HepG2 (cell line): Measurements from ENCODE around the gene CCND2. TPM values are rescaled to one million over a fixed set of nuclear protein-coding genes. Genes with fewer than 3 reads are reported as not detected.

Source experiments
- GATA4 ChIP-seq: sonication (generic); IDR thresholded peaks from 2 replicates; pipeline ENCODE4 v1.6.1; 2016; ENCODE audit warnings: antibody characterized with exemption, low read depth, borderline replicate concordance
- MED1 ChIP-seq: sonication (generic); formaldehyde crosslinking; IDR thresholded peaks from 2 replicates; pipeline ENCODE4 v1.4.0; 2020; ENCODE audit warnings: missing genetic modification reagents
- SP4 ChIP-seq: sonication (generic); formaldehyde crosslinking; IDR thresholded peaks from 2 replicates; pipeline ENCODE4 v1.8.1; 2023; ENCODE audit warnings: mild to moderate bottlenecking, missing genetic modification reagents
- THYN1 ChIP-seq: sonication (generic); formaldehyde crosslinking; IDR thresholded peaks from 2 replicates; pipeline ENCODE4 v1.8.1; 2023; ENCODE audit warnings: low read depth, mild to moderate bottlenecking, moderate library complexity, missing genetic modification reagents, borderline replicate concordance
- ZBTB7B ChIP-seq: sonication (generic); formaldehyde crosslinking; IDR thresholded peaks from 2 replicates; pipeline ENCODE4 v1.4.0; 2020; ENCODE audit warnings: missing genetic modification reagents
- ZNF230 ChIP-seq: sonication (generic); formaldehyde crosslinking; IDR thresholded peaks from 2 replicates; pipeline ENCODE4 v1.4.0; 2020; ENCODE audit warnings: mild to moderate bottlenecking, missing genetic modification reagents
- ZNF589 ChIP-seq: sonication (generic); formaldehyde crosslinking; conservative IDR thresholded peaks from 2 replicates; pipeline ENCODE4 v1.8.0; 2022; ENCODE audit warnings: mild to moderate bottlenecking, moderate library complexity, missing genetic modification reagents
- ZNF749 ChIP-seq: sonication (generic); formaldehyde crosslinking; IDR thresholded peaks from 2 replicates; pipeline ENCODE4 v1.8.0; 2022; ENCODE audit warnings: mild to moderate bottlenecking, missing genetic modification reagents, moderate library complexity, borderline replicate concordance
- polyA plus RNA-seq, 8 experiments: library from polyadenylated mRNA; depleted of rRNA in 3 of 8; stranded (reverse) in 7 of 8; unstranded in 1 of 8; fragments of >200 nt; fragmentation: Illumina TruSeq in 4 of 8; extraction: Trizol in 4 of 8; gene quantifications; 2 replicates each; pipeline versions ENCODE4 v1.2.1 to v1.2.3, GENCODE V29; 2011 to 2016; ENCODE audit warnings: low read depth in 4 of 8, missing spikeins in 1 of 8, mixed read lengths in 1 of 8; ENCODE audit not compliant: insufficient read depth in 1 of 8
- total RNA-seq, 5 experiments: library from RNA; depleted of rRNA; stranded (reverse); fragments of >200 nt; fragmentation: Illumina TruSeq; extraction: Trizol; gene quantifications; 2 replicates each; pipeline ENCODE4 v1.2.3, GENCODE V29; 2016; ENCODE audit warnings: low read depth in 1 of 5
- TF ChIP-seq, protein P1 (sequence below): sonication (generic); formaldehyde crosslinking; IDR thresholded peaks from 2 replicates; pipeline ENCODE4 v1.9.0; 2022; ENCODE audit warnings: missing genetic modification reagents, mild to moderate bottlenecking, borderline replicate concordance
- TF ChIP-seq, protein P2 (sequence below): sonication (generic); formaldehyde crosslinking; IDR thresholded peaks from 2 replicates; pipeline ENCODE4 v1.4.0; 2020; ENCODE audit warnings: mild to moderate bottlenecking, low read depth, missing genetic modification reagents
- TF ChIP-seq, protein P3 (sequence below): sonication (generic); formaldehyde crosslinking; IDR thresholded peaks from 2 replicates; pipeline ENCODE4 v1.8.0; 2022; ENCODE audit warnings: mild to moderate bottlenecking, missing genetic modification reagents
- TF ChIP-seq, protein P4 (sequence below): sonication (generic); formaldehyde crosslinking; IDR thresholded peaks from 2 replicates; pipeline ENCODE4 v1.8.0; 2022; ENCODE audit warnings: missing genetic modification reagents, mild to moderate bottlenecking, inconsistent platforms, borderline replicate concordance
- TF ChIP-seq, protein P5 (sequence below): sonication (generic); formaldehyde crosslinking; IDR thresholded peaks from 2 replicates; pipeline ENCODE4 v1.4.0; 2020; ENCODE audit warnings: missing genetic modification reagents
- TF ChIP-seq, protein P6 (sequence below): sonication (generic); formaldehyde crosslinking; IDR thresholded peaks from 2 replicates; pipeline ENCODE4 v1.5.1; 2020; ENCODE audit warnings: mild to moderate bottlenecking, moderate library complexity, missing genetic modification reagents
- TF ChIP-seq, protein P7 (sequence below): sonication (generic); formaldehyde crosslinking; IDR thresholded peaks from 2 replicates; pipeline ENCODE4 v1.4.0; 2020; ENCODE audit warnings: mild to moderate bottlenecking, missing genetic modification reagents

Gene CCND2
- total and polyA plus RNA-seq, 2 of the 13 experiments (the other 11 are each of a cell fraction or from before 2014, with no cell fraction given), result 0.61 to 1.4 TPM

DNA sequence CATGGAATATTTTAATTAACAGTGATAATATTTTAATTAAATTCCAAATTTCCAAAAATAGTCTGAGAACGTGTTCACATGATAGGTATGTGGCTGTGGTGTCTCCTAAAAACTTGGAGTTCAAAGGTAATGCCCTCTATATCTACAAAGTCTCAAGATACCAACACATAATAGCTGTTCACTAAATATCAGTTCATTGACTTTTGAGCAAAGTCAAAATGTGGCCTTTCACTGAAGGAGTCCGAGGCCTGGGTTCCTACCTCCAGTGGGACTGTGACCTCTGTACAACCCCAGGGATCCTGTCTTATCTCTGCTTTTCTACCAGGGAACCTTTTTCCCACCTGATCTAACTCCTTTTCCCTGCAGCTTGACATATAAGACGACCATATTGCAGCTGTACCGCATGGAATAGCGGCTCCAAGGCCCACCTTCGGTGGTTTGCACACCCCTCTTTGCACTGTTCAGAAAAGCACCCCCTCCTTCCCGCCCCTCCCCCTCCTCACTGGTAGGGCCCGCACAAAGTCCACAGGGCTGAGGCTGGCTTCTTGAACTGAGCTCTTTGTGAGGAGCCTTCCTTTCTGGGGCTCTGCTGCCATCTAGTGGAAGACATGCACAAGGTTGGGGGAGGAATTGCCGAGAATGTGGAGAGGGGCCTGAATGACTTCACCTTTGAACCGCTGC, 3.1 kb downstream of the CCND2 start (continued):
- TF ChIP-seq, protein P1, sequence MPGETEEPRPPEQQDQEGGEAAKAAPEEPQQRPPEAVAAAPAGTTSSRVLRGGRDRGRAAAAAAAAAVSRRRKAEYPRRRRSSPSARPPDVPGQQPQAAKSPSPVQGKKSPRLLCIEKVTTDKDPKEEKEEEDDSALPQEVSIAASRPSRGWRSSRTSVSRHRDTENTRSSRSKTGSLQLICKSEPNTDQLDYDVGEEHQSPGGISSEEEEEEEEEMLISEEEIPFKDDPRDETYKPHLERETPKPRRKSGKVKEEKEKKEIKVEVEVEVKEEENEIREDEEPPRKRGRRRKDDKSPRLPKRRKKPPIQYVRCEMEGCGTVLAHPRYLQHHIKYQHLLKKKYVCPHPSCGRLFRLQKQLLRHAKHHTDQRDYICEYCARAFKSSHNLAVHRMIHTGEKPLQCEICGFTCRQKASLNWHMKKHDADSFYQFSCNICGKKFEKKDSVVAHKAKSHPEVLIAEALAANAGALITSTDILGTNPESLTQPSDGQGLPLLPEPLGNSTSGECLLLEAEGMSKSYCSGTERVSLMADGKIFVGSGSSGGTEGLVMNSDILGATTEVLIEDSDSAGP (CRISPR knock-in tag), result no peak
- TF ChIP-seq, protein P2, sequence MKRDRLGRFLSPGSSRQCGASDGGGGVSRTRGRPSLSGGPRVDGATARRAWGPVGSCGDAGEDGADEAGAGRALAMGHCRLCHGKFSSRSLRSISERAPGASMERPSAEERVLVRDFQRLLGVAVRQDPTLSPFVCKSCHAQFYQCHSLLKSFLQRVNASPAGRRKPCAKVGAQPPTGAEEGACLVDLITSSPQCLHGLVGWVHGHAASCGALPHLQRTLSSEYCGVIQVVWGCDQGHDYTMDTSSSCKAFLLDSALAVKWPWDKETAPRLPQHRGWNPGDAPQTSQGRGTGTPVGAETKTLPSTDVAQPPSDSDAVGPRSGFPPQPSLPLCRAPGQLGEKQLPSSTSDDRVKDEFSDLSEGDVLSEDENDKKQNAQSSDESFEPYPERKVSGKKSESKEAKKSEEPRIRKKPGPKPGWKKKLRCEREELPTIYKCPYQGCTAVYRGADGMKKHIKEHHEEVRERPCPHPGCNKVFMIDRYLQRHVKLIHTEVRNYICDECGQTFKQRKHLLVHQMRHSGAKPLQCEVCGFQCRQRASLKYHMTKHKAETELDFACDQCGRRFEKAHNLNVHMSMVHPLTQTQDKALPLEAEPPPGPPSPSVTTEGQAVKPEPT (CRISPR knock-in tag), result no peak
- TF ChIP-seq, protein P3, sequence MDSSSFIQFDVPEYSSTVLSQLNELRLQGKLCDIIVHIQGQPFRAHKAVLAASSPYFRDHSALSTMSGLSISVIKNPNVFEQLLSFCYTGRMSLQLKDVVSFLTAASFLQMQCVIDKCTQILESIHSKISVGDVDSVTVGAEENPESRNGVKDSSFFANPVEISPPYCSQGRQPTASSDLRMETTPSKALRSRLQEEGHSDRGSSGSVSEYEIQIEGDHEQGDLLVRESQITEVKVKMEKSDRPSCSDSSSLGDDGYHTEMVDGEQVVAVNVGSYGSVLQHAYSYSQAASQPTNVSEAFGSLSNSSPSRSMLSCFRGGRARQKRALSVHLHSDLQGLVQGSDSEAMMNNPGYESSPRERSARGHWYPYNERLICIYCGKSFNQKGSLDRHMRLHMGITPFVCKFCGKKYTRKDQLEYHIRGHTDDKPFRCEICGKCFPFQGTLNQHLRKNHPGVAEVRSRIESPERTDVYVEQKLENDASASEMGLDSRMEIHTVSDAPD (CRISPR knock-in tag), result no peak
- no peak for TF ChIP-seq SP4 (CRISPR knock-in tag)
- no peak for TF ChIP-seq ZNF749 (CRISPR knock-in tag)
- TF ChIP-seq, protein P4, sequence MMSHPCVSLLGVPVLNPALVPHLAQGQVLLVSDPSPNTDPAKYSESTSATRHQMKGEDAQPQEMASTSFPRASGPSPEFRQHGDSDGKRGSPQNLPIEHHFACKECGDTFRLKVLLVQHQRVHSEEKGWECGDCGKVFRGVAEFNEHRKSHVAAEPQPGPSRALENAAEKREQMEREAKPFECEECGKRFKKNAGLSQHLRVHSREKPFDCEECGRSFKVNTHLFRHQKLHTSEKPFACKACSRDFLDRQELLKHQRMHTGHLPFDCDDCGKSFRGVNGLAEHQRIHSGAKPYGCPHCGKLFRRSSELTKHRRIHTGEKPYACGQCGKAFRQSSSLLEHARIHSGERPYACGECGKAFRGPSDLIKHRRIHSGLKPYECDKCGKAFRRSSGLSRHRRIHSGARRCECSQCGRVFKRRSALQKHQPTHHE (CRISPR knock-in tag), result no peak
- no peak for TF ChIP-seq GATA4
- TF ChIP-seq, protein P5, sequence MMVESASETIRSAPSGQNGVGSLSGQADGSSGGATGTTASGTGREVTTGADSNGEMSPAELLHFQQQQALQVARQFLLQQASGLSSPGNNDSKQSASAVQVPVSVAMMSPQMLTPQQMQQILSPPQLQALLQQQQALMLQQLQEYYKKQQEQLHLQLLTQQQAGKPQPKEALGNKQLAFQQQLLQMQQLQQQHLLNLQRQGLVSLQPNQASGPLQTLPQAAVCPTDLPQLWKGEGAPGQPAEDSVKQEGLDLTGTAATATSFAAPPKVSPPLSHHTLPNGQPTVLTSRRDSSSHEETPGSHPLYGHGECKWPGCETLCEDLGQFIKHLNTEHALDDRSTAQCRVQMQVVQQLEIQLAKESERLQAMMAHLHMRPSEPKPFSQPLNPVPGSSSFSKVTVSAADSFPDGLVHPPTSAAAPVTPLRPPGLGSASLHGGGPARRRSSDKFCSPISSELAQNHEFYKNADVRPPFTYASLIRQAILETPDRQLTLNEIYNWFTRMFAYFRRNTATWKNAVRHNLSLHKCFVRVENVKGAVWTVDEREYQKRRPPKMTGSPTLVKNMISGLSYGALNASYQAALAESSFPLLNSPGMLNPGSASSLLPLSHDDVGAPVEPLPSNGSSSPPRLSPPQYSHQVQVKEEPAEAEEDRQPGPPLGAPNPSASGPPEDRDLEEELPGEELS (CRISPR knock-in tag), result no peak
- TF ChIP-seq ZNF589 (CRISPR knock-in tag), result no peak
- TF ChIP-seq MED1 (CRISPR knock-in tag), result no peak
- TF ChIP-seq, protein P6, sequence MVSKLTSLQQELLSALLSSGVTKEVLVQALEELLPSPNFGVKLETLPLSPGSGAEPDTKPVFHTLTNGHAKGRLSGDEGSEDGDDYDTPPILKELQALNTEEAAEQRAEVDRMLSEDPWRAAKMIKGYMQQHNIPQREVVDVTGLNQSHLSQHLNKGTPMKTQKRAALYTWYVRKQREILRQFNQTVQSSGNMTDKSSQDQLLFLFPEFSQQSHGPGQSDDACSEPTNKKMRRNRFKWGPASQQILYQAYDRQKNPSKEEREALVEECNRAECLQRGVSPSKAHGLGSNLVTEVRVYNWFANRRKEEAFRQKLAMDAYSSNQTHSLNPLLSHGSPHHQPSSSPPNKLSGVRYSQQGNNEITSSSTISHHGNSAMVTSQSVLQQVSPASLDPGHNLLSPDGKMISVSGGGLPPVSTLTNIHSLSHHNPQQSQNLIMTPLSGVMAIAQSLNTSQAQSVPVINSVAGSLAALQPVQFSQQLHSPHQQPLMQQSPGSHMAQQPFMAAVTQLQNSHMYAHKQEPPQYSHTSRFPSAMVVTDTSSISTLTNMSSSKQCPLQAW (CRISPR knock-in tag), result peak; percentile 64
- no peak; the same call in 1 of the 2 replicates for TF ChIP-seq ZBTB7B (CRISPR knock-in tag)
- TF ChIP-seq, protein P7, sequence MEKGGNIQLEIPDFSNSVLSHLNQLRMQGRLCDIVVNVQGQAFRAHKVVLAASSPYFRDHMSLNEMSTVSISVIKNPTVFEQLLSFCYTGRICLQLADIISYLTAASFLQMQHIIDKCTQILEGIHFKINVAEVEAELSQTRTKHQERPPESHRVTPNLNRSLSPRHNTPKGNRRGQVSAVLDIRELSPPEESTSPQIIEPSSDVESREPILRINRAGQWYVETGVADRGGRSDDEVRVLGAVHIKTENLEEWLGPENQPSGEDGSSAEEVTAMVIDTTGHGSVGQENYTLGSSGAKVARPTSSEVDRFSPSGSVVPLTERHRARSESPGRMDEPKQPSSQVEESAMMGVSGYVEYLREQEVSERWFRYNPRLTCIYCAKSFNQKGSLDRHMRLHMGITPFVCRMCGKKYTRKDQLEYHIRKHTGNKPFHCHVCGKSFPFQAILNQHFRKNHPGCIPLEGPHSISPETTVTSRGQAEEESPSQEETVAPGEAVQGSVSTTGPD, result no peak
- no peak for TF ChIP-seq THYN1 (CRISPR knock-in tag)
- no peak for TF ChIP-seq ZNF230 (CRISPR knock-in tag)
